OCI-M2 (cell line): ENCODE results near the gene ZNF567.
A peak's percentile ranks its signal among the peaks of the same experiment; 100 is the strongest.
"Not testable (repeated sequence)": the region's sequence is repeated elsewhere in the genome, so short reads cannot be mapped to it uniquely, and the experiment has no call there.

ENCODE experiments used
- DNase-seq: peaks from one replicate; lab custom pipeline; 2025; ENCODE audit not compliant: unreplicated experiment; lab: John Stamatoyannopoulos, UW

The ZNF567 gene

DNA sequence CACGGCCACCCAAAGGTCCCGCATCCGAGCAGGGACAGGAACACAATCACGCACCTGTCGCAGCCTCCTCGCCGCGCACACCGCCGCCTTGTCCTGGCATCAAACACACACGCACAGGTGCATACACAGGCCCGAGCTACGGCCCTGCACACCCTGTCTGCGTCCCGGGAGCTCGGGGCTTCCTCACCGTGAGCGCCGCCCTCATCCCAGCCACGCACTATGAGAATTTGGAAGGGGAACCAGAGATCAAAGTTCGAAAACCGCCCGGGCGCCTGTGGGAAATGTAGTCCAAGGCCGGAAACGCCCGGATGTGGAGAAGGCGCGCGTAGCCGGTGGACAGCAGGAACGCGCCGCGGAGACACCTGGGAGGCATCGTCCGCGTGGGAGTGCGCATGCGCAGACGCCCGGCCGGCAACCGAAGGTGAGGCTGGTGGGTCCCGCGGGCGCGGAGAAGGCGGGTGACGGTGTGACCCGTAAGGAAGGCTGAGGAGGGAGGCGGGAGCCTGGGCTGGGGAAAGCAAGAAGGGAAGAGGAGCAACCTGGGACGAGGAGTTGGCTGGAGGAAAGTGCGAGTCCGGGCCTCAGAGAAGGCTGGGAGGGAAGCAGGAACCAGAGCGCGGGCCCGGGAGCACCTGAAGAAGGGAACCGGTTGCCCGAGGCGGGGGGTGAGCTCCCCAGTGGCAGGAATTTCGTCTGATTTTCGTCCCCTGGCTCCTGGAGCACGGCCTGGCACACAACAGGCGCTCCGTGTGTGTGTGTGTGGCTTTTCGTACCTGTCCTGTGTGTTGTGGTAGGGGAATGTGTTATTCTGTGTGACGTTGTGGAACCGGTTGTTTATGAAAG, at the start of gene ZNF567:
Gene ZNF567, plus strand, starts transcription at position 399 of the 843 bp plus-strand sequence. CDS start 7,256 bp downstream, outside the sequence.
- peak; percentile 99 for DNase-seq

GRCh38 chr19:36638862-36639510, 48.4 kb upstream of the ZNF567 start:
- no peak for DNase-seq

GRCh38 chr19:36646746-36647145, 40.7 kb upstream of the ZNF567 start:
- DNase-seq, result no peak

GRCh38 chr19:36652958-36653357, 34.5 kb upstream of the ZNF567 start:
- DNase-seq, result no peak

- no peak for DNase-seq
Measured at GRCh38 chr19:36665832-36666231, 21.6 kb upstream of the ZNF567 start.

DNA sequence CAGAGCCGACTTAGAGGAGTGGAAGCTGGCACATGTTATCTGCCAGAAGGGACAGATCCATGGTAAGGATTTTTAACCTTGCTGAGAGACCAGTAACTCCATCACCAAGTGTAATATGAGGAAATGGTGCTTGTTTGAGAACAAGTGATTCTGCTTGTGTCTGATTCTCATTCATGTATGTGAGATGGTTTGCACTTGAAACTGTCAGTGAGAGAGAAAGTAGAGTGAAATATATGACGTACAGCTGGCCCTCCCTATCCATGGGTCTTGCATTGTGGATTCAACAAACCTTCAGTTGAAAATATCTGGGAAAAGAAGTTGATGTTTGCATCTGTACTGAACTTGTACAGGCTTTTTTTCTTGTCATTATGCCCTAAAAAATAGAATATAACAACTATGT, 18.8 kb upstream of the ZNF567 start:
- DNase-seq, result no peak

- no peak for DNase-seq
Measured at GRCh38 chr19:36672368-36672767, 15.0 kb upstream of the ZNF567 start.

- DNase-seq, result no peak
Measured at GRCh38 chr19:36674201-36674600, 13.2 kb upstream of the ZNF567 start.

GRCh38 chr19:36679455-36679854, 8.0 kb upstream of the ZNF567 start:
- DNase-seq, result no peak

DNA sequence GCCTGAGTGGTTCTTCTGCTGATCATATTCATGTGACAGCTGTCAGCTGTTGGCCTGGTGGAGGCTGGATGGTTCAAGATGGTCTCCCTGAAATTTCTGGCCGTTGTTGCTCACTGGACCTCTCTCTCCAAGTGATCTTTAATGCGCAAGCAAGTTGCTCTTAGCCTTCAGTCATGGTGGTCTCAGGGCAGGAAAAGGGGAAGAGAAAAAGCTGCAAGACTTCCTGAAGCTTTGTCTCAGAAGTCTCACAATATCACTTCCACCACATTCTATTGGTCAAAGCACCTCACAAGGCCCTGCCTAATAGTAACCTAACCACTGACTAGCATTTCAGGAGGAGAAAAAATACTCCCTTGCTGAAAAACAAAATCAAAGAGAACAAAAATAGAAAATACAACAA, 1.6 kb upstream of the ZNF567 start:
- no peak for DNase-seq

- DNase-seq, result peak; percentile 96
Measured at GRCh38 chr19:36686365-36687213, 823 bp upstream of the ZNF567 start.

DNA sequence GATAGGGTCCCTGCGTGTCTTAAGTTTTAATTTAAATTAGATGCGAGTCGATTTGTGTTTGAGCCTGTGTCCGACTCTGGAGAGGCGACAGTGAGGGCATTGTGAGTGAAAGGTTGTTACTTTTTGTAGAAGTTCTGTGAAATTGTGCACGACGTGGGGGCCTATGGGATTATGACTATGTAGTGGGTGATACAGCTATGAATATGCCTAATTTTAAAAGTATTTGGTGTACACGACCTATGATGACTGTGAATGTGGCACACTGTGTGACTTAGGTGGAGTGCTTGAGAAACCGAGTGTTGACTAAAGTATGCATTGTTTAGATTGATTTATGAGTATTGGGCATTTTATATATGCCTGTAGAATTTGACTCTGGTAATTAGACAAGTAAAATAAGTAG, 646 bp downstream of the ZNF567 start:
- DNase-seq, result no peak

DNA sequence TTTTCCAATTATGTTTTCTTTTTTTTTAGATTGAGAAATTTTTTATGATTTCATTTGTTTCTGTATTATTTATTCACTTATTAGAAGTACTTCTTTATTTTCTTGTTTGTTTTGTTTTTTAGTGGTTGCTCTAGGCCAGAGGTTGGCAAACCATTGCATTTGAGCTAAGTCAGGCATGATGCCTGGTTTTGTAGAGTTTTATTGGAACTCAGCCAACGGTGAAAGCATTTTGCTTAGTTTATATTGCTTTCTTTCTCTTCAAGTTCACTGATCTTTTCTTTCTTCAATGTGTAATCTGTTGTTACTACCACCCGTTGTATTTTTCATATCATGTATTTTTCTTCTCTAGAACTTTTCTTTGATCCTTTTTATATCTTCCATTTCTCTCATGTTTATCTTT, 19.7 kb downstream of the ZNF567 start:
- no peak for DNase-seq

- DNase-seq, result no peak
Measured at GRCh38 chr19:36709423-36709822, 22.0 kb downstream of the ZNF567 start.

DNA sequence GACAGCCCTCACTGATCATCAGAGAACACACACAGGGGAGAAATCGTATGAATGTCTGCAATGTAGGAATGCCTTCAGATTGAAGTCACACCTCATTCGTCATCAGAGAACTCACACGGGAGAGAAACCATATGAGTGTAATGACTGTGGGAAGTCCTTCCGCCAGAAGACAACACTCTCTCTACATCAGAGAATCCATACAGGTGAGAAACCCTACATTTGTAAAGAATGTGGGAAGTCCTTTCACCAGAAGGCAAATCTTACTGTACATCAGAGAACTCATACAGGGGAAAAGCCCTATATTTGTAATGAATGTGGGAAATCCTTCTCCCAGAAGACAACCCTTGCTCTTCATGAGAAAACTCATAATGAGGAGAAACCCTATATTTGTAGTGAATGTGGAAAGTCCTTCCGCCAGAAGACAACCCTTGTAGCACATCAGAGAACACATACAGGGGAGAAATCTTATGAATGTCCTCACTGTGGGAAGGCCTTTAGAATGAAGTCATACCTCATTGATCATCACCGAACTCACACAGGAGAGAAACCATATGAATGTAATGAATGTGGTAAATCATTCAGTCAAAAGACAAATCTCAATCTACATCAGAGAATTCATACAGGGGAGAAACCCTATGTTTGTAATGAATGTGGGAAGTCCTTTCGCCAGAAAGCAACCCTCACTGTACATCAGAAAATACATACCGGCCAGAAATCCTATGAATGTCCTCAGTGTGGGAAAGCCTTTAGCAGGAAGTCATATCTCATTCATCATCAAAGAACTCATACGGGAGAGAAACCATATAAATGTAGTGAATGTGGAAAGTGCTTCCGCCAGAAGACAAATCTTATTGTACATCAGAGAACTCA, 32.5 kb downstream of the ZNF567 start:
- no peak for DNase-seq

DNA sequence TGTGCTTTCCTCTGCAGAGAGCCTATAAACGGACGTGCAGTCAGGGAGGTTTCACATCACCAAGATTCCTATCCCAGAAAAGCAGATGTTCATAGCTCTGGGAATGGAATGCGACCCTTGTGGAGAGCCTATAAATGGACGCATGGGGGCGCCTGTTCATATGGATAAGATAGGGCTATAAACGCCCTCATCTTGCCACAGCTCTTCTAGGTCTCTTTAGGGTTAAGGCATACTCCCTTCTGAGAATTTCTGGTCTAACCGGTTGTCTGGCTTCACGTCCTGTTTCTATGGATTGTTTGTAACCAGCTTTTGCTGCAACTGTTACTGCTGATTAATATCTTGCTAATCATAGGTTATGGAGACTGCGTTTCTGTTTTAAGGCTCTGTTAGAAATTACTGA, 48.8 kb downstream of the ZNF567 start:
- DNase-seq, result not testable (repeated sequence)

- DNase-seq, result no peak
Measured at GRCh38 chr19:36745870-36746269, 58.5 kb downstream of the ZNF567 start.

- no peak for DNase-seq
Measured at GRCh38 chr19:36747750-36748149, 60.3 kb downstream of the ZNF567 start.

DNA sequence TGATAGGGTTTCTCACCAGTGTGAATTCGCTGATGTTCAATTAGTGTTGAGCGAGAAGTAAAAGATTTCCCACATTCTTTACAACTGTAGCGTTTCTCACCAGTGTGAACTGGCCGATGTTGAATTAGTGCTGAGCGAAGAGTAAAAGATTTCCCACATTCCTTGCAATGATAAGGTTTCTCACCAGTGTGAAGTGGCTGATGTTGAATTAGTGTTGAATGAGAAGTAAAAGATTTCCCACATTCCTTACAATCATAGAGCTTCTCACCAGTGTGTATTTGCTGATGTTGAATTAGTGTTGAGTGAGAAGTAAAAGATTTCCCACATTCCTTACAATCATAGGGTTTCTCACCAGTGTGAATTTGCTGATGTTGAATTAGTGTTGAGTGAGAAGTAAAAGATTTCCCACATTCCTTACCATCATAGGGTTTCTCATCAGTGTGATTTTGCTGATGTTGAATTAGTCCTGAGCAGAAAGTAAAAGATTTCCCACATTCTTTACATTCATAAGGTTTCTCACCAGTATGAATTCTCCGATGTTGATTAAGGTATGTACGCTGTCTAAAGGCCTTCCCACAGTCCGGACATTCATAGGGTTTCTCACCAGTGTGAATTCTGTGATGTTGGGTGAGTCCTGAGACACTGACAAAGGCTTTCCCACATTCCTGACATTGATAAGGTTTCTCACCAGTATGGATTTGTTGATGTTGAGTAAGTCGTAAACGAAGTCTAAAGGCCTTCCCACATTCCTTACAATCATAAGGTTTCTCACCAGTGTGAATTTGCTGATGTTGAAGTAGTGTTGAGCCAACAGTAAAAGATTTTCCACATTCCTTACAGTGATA, 61.2 kb downstream of the ZNF567 start:
- no peak for DNase-seq

DNA sequence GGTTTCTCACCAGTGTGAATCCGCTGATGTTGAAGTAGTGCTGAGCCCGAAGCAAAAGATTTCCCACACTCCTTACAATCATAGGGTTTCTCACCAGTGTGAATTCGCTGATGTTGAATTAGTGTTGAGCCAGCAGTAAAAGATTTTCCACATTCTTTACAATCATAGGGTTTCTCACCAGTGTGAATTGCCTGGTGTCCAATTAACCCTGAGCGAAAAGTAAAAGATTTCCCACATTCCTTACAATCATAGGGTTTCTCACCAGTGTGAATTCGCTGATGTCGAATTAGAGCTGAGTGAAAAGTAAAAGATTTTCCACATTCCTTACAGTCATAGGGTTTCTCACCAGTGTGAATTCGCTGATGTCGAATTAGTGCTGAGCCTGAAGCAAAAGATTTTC, 62.2 kb downstream of the ZNF567 start:
- DNase-seq, result not testable (repeated sequence)
